ENCODE measurements around the gene PTGES2.

DNA sequence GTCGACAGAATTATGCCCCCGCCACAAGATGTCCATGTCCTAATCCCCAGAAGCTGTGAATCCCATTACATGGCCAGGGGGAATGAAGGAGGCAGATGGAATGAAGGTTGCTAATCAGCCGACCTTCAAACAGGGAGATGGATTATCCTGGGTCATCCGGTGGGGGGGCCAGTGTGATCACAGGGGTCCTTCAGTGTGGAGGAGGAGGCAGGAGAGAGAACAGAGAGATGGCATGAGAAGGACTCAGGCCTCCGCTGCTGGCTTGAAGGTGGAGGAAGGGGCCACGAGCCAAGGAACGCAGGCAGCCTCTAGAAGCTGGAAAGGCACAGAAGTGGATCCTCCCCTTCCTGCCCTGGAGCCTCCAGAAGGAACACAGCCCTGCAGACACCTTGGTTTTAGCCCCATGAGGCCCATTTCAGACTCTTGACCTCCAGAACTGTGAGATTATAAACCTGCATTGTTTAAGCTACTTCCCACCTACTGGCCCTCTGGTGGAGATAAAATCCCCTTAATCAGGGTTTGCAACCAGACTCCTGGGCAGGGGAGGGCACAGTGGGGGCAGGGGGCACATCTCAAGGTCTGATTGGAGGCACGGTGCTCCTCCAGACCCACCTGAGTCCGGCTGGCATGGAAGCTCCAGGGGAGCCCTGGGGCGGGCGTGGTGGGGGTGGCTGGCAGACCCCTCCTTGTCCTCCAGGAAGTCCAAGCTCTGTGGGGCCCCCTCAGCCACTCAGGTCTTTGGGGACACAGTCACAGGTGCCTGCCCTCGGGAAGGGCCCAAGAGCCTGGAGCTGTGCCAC lies 13.8 kb downstream of the PTGES2 start:
- TF ChIP-seq, protein P1, sequence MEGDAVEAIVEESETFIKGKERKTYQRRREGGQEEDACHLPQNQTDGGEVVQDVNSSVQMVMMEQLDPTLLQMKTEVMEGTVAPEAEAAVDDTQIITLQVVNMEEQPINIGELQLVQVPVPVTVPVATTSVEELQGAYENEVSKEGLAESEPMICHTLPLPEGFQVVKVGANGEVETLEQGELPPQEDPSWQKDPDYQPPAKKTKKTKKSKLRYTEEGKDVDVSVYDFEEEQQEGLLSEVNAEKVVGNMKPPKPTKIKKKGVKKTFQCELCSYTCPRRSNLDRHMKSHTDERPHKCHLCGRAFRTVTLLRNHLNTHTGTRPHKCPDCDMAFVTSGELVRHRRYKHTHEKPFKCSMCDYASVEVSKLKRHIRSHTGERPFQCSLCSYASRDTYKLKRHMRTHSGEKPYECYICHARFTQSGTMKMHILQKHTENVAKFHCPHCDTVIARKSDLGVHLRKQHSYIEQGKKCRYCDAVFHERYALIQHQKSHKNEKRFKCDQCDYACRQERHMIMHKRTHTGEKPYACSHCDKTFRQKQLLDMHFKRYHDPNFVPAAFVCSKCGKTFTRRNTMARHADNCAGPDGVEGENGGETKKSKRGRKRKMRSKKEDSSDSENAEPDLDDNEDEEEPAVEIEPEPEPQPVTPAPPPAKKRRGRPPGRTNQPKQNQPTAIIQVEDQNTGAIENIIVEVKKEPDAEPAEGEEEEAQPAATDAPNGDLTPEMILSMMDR (IDR thresholded peaks at IDR 0.05) = no peak
- TF ChIP-seq POLR2A (IDR thresholded peaks at IDR 0.05; ENCODE audit: low read depth) (no peak), POLR2AphosphoS5 (IDR thresholded peaks at IDR 0.05) (no peak), EP300 (IDR thresholded peaks at IDR 0.05) (no peak)
